GM21447 (cell line): Measurements from ENCODE around the gene PROKR1.
"Not testable (repeated sequence)": the region's sequence is repeated elsewhere in the genome, so short reads cannot be mapped to it uniquely, and the experiment has no call there.

Experiments
- ATAC-seq: cut with Tn5 transposase; IDR thresholded peaks from one replicate; pipeline ENCODE4 v1.9.1; 2021; ENCODE audit not compliant: unreplicated experiment

PROKR1 gene

GRCh38 chr2:68643011-68643873 lies at the start of gene PROKR1:
PROKR1 (plus strand) TSS chr2:68643579; CDS start chr2:68645822, 2,243 bp downstream.
- ATAC-seq, result no peak

DNA sequence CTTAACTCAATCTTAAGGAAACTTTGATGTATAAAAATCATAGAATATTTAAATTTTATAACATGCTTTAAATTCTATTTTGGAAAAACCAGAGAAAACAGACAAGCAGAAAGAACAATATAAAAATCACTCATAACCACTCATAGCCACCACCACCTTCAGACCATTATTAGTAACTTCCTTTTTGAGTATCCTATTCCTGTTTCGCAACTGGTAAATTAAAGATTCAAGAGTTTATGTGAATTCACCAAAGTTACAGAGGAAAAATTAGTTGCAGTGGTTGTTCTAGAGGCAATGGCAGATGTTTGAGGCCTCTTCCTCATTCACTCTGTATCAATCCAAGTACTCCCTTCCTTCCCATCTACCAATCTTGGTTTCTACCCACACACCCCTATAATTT lies 49.3 kb upstream of the PROKR1 start:
- no peak for ATAC-seq

DNA sequence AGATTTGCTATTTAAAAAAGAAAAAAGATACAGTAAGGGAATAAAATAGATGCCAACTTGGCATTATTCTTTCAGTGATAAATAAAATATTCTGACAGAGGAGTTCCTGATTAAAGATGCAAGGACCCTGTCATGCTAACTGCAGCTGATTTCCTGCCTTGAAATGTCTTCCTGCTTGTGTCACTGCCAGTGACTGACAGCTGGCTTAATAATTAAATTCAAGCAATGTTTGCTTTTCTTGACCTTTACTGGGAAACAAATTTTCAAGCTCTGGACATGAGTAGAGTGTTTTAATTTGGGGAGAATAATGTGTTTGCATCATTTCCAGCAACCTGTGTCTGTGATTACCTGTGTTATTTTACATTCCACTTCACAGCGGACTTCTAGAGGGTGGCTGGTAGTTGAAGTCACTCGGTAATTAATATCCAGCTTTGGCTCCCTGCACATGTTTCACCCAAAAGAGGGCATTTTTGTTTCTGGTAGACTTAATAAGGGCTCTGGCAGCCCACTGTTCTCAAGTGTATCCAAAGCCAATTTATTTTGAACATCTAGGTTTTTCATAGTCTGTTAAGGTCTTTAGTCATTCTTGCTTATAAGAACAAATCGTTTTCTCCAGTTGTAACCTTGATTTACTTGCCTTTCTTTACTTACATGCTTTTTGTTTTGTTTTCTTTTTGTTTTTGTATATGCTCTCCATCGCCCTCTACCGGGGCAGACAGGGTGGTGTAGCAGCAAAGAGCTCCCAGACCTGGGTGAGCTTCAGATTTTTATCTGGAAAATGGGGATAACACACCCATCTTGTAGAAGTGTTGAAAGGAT lies 48.5 kb upstream of the PROKR1 start:
- ATAC-seq, result no peak

DNA sequence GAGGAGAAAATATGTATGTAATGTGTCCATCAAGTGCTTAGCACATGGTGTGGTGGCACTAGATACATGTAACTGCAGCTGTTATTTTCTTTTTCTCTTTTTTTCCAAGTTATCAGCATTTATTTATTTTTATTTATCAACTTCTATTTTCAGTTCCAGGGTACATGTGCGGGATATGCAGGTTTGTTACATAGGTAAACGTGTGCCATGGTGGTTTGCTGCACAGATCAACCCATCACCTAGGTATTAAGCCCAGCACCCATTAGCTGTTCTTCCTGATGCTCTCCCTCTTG lies 47.9 kb upstream of the PROKR1 start:
- ATAC-seq, result not testable (repeated sequence)

DNA sequence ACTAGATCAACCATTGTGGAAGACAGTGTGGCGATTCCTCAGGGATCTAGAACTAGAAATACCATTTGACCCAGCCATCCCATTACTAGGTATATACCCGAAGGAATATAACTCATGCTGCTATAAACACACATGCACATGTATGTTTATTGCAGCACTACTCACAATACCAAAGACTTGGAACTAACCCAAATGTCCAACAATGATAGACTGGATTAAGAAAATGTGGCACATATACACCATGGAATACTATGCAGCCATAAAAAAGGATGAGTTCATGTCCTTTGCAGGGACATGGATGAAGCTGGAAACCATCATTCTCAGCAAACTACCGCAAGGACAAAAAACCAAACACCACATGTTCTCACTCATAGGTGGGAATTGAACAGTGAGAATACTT lies 42.9 kb upstream of the PROKR1 start:
- ATAC-seq, result not testable (repeated sequence)

DNA sequence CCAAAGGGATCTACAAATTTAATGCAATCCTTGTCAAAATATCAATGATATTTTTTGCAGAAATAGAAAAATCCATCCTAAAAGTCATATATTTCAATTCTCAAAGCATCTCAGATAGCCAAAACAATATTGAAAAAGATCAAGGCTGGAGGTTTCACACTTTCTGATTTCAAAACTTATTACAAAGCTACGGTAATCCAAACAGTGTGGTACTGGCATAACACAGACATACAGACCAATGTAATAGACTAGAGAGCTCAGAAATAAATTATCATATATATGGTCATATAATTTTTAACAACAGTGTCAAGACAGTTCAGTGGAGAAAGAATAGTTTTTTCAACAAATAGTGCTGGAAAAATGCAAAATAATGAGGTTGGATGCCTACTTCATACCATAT lies 40.3 kb upstream of the PROKR1 start:
- ATAC-seq, result no peak

GRCh38 chr2:68604077-68604476 lies 39.3 kb upstream of the PROKR1 start:
- ATAC-seq, result no peak

DNA sequence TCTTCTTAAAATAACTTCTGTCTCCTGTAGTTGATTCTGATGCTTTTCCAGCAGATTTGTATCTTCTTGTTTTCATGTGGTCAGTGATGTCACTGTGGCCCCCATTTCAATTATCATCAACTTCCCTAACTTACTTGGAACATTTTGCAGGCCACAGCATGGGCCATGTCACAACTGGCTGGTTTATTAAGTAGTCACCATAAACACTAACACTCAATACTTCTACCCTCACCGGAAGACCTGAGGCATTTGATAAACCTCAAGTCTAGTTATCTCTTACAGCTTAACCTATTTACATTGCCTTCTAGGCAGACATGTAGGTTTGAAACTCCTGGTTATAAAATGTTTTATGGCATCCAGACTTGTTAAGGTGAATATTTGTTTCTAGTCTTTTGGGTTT lies 37.4 kb upstream of the PROKR1 start:
- ATAC-seq, result no peak

DNA sequence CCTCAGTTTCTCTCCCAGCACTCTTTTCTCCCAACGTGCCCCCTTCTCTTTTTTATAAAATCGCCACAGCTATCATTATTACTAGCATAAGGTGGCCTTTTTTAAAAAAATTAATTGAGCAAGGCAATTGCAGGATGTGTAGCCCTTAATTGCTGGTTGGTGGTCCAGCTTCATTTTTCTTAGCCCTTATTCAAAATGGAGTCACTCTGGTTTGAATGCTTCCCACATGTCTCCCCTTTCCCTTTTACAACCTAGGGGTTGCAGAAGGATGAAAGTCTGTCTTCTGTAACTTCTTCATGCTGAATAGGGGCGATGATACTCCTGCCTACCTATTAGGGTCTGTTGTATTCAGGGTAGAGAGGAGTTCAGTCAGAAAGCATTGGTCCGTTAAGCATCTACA lies 36.6 kb upstream of the PROKR1 start:
- no peak for ATAC-seq

DNA sequence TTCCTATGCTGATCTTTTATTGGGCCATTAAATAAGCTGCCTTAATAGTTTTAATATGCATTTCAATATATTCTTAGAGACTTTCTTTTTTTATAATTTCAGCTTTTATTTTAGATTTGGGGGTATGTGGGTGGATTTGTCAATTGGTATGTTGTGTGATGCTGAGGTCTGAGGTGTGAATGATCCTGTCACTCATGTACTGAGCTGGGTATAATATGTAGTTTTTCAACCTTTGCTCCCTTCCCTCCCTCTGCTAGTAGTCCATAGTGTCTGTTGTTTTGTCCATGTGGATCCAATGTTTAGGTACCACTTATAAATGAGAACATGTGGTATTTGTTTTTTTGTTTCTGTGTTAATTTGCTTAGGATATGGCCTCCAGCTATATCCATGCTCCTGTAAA lies 35.5 kb upstream of the PROKR1 start:
- no peak for ATAC-seq

DNA sequence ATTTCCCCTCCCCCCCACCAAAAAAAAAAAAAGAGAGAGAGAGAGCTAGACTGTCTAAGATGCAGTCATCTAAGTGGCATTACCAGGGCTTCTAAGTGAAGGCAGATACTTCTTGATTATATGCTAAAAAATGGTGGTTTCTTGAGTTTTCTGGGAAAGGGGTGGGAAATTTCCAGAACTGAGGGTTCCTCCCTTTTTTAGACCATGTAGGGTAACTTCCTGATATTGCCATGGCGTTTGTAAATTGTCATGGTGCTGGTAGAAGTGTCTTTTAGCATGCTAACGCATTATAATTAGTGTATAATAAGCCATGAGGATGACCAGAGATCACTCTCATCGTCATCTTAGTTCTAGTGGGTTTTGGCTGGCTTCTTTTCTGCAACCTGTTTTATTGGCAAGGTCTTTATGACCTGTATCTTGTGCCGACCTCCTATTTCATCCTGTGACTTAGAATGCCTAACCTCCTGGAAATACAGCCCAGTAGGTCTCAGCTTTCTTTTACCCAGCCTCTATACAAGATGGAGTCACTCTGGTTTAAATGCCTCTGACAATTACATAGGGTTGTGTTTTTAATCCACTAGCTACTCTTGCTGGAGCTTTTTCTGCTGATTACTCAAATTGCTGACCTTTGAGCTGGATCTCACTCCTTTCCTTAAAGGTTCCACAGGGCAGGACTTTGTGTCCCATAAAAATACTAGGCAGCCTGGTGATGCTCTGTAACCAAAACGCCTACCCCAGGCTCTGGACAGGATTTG lies 30.4 kb upstream of the PROKR1 start:
- ATAC-seq, result no peak

DNA sequence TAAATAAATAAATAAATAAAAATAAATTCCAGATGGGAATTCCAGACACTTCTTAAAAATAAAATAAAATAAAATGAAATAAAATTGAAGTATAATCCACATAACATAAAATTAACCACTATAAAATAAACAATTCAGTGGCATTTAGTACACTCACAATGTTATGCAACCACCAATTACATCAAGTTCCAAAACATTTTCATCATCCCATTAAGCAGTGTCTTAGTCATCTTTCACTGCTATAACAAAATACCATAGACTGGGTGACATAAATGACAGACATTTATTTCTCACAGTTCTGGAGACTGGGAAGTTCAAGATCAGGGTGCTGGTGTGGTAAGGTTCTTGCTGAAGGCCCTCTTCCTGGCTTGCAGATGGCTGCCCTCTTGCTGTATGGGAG lies 22.6 kb upstream of the PROKR1 start:
- ATAC-seq, result no peak

DNA sequence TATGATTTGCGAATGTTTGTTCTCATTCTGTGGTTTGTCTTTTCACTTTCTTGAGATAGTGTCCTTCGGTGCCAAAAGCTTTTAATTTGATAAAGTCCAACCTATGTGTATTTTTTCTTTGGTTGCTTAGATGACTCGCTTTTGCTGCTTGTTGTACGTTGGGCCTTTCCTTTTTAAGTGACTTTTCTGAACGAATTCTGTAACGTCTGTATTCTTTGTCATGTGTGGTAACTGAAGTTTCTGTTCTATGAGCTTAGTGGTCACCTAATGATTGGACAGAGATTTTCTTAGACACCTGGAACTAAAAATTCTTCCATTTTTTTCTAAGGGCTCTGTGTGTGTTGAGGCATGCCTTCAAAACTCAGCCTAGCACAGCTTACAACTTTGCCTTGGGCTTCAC lies 19.6 kb upstream of the PROKR1 start:
- ATAC-seq, result no peak

DNA sequence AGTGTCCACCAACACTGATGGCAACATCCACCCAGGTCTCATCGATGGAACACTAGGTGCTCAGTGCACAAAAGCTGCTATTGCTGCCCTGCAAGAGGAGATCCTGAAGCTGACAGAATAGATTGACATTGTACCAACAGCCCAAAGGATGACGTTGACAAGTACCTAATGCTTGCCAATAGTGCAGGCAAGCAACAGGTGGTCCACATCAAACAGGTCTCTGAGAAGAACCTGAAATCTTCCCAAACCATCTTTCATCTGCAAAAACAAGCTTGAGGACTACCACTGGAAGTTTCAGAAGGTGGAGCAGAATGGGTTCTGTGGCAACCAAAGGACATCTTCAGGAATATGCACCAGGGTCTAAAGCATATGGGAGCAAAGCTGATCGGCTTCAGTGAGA lies 15.8 kb upstream of the PROKR1 start:
- no peak for ATAC-seq

DNA sequence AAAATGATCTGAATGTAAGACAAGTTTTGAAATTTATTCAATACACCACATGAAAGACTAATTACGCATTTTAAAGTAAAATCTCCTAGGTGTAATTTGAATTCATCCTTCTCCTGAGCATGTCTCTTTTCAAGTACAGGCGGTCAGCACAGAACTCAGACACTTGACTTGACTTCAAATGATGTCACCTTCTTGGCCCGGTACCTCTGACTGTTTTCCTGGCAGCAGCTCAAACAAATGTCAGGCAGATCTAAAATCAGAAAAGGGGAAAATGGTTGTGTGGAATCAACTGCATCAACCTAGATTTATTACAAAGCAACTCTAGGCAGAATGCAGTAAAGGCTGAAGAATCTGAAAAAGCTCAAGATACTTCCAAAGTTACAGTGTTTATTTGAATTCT lies 11.4 kb upstream of the PROKR1 start:
- no peak for ATAC-seq

GRCh38 chr2:68637047-68637446 lies 6.3 kb upstream of the PROKR1 start:
- no peak for ATAC-seq

DNA sequence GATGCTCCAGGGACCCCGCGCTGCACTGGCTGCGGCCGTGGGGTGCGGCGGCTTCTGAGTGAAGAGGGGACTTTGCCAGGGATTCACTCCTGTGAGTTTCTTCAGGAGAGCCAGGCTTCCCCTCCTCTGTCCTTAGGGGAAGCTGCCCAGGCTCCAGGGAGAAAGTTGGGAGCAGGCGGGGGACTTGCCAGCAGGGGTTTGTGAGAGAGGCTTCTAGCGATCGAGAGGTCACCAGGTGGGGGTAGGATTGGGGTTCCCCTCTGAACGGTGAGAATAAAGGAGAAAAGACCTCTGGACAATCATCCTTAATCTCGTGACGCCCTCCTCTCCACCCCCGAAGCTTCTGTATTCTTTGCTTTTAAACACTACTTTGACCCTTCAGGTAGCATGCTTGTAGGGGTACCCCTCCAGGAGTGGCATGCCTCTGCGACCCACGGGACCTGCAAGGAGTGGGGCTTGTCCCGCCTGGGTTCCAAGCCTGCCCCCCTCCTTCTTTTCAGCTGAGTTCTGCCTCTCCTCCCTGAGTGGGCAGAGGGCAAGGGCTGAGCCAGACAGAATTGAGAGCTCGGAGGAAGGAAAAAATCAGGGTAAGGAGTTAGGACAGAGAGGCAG lies 601 bp downstream of the PROKR1 start:
- ATAC-seq, result no peak

DNA sequence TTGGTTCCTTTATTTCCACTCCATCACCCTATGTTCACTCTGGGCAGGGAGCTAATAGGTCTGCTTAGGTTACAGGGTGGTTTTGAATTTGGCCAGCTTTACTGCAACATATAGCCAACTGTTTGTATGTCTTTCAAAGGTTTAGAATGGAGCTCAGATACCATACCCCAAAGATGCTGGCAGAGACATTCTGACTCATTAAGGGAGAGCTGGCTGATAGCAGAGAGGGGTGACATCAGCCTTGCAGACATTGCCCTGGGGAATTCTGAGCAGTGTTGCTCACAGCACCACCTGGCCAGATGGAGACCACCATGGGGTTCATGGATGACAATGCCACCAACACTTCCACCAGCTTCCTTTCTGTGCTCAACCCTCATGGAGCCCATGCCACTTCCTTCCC lies 2.1 kb downstream of the PROKR1 start:
- no peak for ATAC-seq

GRCh38 chr2:68646303-68646702 lies 2.9 kb downstream of the PROKR1 start:
- no peak for ATAC-seq

- ATAC-seq, result no peak
Observed at GRCh38 chr2:68650645-68651044, 7.3 kb downstream of the PROKR1 start.

DNA sequence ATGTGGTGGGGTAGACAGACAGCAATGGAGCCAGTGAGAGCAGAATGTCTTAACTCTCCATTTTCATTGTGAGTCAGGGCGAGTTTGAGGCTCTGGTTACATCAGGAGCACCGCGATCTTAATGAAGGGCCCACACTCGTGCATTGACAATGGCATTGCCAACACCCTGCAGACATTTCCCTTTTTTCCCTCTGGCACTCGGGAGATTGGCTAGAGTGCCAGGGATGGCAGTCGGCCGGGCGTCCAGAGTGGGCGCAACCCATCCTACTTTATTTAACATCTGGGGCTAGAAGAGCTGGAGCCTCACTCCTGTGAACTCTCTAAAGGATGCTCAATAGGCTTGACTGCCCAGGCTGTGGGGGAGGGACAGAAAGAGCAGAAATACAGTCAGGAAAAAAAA lies 9.7 kb downstream of the PROKR1 start:
- ATAC-seq, result no peak
